Right hindlimb (tissue), 1 donor: ENCODE results near the gene NELFE.
"Not testable (repeated sequence)": the region's sequence is repeated elsewhere in the genome, so short reads cannot be mapped to it uniquely, and the experiment has no call there.

Experiments used
- DNase-seq: peaks from one replicate; pipeline ENCODE4 v3.0.0-alpha.2; 2018

The NELFE gene

GRCh38 chr6:31958741-31959739 is at the start of gene NELFE, which contains the start of gene SKIC2:
TSS of gene NELFE (minus strand) at chr6:31958971. CDS start at chr6:31958446, 525 bp downstream.
TSS of gene SKIC2 (plus strand) at chr6:31959175. CDS start at chr6:31959193, 18 bp downstream.
- DNase-seq, result peak; percentile 99

- not testable (repeated sequence) for DNase-seq
These were observed 49.3 kb upstream of the NELFE start for GRCh38 chr6:32008037-32008436.

- not testable (repeated sequence) for DNase-seq
These were observed 48.3 kb upstream of the NELFE start for GRCh38 chr6:32007086-32007485.

GRCh38 chr6:32005991-32006529 is 47.3 kb upstream of the NELFE start:
- DNase-seq, result not testable (repeated sequence)

GRCh38 chr6:32005538-32005880 is 46.7 kb upstream of the NELFE start:
- DNase-seq, result not testable (repeated sequence)

GRCh38 chr6:32004864-32005537 is 46.2 kb upstream of the NELFE start:
- peak; percentile 9 for DNase-seq

GRCh38 chr6:32004393-32004792 is 45.6 kb upstream of the NELFE start:
- DNase-seq, result not testable (repeated sequence)

- DNase-seq, result not testable (repeated sequence)
These were observed 44.5 kb upstream of the NELFE start for GRCh38 chr6:32003301-32003700.

- DNase-seq, result not testable (repeated sequence)
These were observed 43.9 kb upstream of the NELFE start for GRCh38 chr6:32002546-32003268.

GRCh38 chr6:31996385-31996784 is 37.6 kb upstream of the NELFE start:
- DNase-seq, result not testable (repeated sequence)

GRCh38 chr6:31994421-31994820 is 35.6 kb upstream of the NELFE start:
- DNase-seq, result not testable (repeated sequence)

GRCh38 chr6:31989363-31989762 is 30.6 kb upstream of the NELFE start:
- DNase-seq, result not testable (repeated sequence)

GRCh38 chr6:31981744-31982143 is 23.0 kb upstream of the NELFE start, which contains the start of gene C4A:
TSS of gene C4A (plus strand) at chr6:31982057. CDS start at chr6:31982108, 51 bp downstream.
- not testable (repeated sequence) for DNase-seq

- DNase-seq, result not testable (repeated sequence)
These were observed 22.2 kb upstream of the NELFE start for GRCh38 chr6:31980998-31981397.

- not testable (repeated sequence) for DNase-seq
These were observed 21.6 kb upstream of the NELFE start for GRCh38 chr6:31980195-31980876.

- DNase-seq, result no peak
These were observed 20.6 kb upstream of the NELFE start for GRCh38 chr6:31979238-31979898.

- DNase-seq, result no peak
These were observed 20.1 kb upstream of the NELFE start for GRCh38 chr6:31978831-31979230.

- no peak for DNase-seq
These were observed 19.2 kb upstream of the NELFE start for GRCh38 chr6:31977816-31978431.

- not testable (repeated sequence) for DNase-seq
These were observed 17.3 kb upstream of the NELFE start for GRCh38 chr6:31976065-31976464.

GRCh38 chr6:31972709-31973350 is 14.1 kb upstream of the NELFE start:
- no peak for DNase-seq
